ENCODE results near the gene KCNQ5.
A peak's percentile ranks its signal among the peaks of the same experiment; 100 is the strongest.

KCNQ5 gene

GRCh38 chr6:73121421-73121993 lies 499.6 kb downstream of the KCNQ5 start:
- peak; percentile 53 for DNase-seq (ENCODE audit: low read depth)

- no peak for DNase-seq (ENCODE audit: low read depth)
Measured at GRCh38 chr6:73123632-73124329, 501.9 kb downstream of the KCNQ5 start.

- peak; percentile 34 for DNase-seq (ENCODE audit: low read depth)
Measured at GRCh38 chr6:73129653-73130443, 508.0 kb downstream of the KCNQ5 start.

- no peak for DNase-seq (ENCODE audit: low read depth)
Measured at GRCh38 chr6:73131706-73132105, 509.8 kb downstream of the KCNQ5 start.

GRCh38 chr6:73134588-73134987 lies 512.7 kb downstream of the KCNQ5 start:
- peak; percentile 18 for DNase-seq (ENCODE audit: low read depth)

GRCh38 chr6:73139681-73140383 lies 518.0 kb downstream of the KCNQ5 start:
- DNase-seq (ENCODE audit: low read depth): no peak

- no peak for DNase-seq (ENCODE audit: low read depth)
Measured at GRCh38 chr6:73143551-73143950, 521.7 kb downstream of the KCNQ5 start.

- DNase-seq (ENCODE audit: low read depth): no peak
Measured at GRCh38 chr6:73144516-73144915, 522.7 kb downstream of the KCNQ5 start.

- DNase-seq (ENCODE audit: low read depth): no peak
Measured at GRCh38 chr6:73145690-73146089, 523.8 kb downstream of the KCNQ5 start.

- no peak for DNase-seq (ENCODE audit: low read depth)
Measured at GRCh38 chr6:73151732-73152131, 529.9 kb downstream of the KCNQ5 start.

GRCh38 chr6:73152556-73152955 lies 530.7 kb downstream of the KCNQ5 start:
- no peak for DNase-seq (ENCODE audit: low read depth)

GRCh38 chr6:73152966-73153757 lies 531.3 kb downstream of the KCNQ5 start:
- DNase-seq (ENCODE audit: low read depth): peak; percentile 14

- DNase-seq (ENCODE audit: low read depth): no peak
Measured at GRCh38 chr6:73156793-73157767, 535.2 kb downstream of the KCNQ5 start.

- no peak for DNase-seq (ENCODE audit: low read depth)
Measured at GRCh38 chr6:73157870-73158269, 536.0 kb downstream of the KCNQ5 start.

- no peak for DNase-seq (ENCODE audit: low read depth)
Measured at GRCh38 chr6:73169111-73169510, 547.2 kb downstream of the KCNQ5 start.

- DNase-seq (ENCODE audit: low read depth): no peak
Measured at GRCh38 chr6:73169633-73170032, 547.8 kb downstream of the KCNQ5 start.

GRCh38 chr6:73174646-73175045 lies 552.8 kb downstream of the KCNQ5 start:
- DNase-seq (ENCODE audit: low read depth): no peak

GRCh38 chr6:73176057-73176456 lies 554.2 kb downstream of the KCNQ5 start:
- no peak for DNase-seq (ENCODE audit: low read depth)

- no peak for DNase-seq (ENCODE audit: low read depth)
Measured at GRCh38 chr6:73177221-73177944, 555.5 kb downstream of the KCNQ5 start.
